SIG-M5 (cell line): ENCODE data around the gene TMEM147.

Experiments used
- DNase-seq: peaks from one replicate; lab custom pipeline; 2025; lab: John Stamatoyannopoulos, UW

The TMEM147 gene

DNA sequence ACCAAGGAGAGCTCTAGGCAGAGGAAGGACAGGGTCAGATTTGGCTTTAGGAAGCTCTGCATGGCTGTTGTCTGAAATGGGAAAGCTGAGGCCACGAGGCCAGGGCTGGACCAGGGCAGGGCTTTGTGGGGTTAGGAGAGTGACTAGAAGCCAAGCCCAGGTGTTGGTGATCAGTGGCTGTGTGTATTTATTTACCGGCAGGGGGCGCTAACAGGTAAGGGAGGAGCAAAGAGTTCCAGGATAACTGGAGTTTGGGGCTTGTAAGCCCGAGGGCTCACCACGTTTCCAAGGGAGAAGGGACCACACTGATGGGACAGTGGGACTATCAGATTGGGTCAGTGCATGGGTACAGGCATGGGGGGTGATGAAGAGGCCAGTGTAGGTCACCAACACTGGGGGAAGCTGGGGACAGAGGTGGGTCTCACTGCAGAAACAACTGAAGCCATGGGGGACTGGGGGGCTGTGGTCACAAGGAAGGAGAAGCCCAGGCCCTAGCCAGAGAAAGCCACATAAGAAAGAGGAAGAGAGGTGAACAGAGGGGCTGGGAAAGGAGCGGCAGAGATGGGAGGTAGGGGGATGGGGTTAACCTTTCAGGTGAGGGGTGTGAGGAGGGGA is 3.9 kb downstream of the TMEM147 start:
- DNase-seq = no peak

- no peak for DNase-seq
Measured at GRCh38 chr19:35549879-35550523, 4.6 kb downstream of the TMEM147 start.

DNA sequence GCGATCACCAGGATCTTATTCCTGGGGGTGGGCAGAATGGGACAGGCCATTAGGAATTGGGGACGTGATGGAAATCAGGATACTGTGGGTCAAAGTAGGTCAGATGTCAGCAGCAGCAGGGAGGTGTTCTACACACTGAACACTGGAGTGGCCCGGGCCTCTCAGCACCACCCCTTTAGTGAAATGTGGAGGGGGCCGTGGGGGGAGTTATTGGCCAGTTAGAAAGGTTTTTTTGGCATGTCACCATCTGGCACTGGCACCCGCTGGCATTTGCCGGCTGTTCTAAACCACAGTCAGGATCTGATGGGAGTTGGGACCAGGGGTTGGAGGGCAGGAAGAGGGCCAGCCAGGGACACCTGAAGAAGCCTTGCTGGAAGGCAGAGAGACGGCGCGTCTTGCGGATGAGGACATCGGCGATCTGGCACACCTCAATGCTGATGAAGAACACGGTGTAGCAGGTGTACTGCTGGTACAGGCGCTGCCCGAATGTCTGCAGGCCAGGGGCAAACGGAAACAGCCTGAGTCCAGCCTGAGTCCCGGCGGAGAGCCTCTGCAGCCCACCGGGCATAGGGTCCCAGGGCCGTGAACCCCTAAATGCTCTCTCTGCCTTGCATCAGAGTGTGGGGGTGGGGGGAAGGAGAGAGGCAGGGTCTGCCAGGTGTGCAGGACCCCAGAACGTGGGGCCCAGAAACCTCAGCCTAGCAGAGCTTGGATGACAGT is 5.8 kb downstream of the TMEM147 start:
- no peak for DNase-seq

DNA sequence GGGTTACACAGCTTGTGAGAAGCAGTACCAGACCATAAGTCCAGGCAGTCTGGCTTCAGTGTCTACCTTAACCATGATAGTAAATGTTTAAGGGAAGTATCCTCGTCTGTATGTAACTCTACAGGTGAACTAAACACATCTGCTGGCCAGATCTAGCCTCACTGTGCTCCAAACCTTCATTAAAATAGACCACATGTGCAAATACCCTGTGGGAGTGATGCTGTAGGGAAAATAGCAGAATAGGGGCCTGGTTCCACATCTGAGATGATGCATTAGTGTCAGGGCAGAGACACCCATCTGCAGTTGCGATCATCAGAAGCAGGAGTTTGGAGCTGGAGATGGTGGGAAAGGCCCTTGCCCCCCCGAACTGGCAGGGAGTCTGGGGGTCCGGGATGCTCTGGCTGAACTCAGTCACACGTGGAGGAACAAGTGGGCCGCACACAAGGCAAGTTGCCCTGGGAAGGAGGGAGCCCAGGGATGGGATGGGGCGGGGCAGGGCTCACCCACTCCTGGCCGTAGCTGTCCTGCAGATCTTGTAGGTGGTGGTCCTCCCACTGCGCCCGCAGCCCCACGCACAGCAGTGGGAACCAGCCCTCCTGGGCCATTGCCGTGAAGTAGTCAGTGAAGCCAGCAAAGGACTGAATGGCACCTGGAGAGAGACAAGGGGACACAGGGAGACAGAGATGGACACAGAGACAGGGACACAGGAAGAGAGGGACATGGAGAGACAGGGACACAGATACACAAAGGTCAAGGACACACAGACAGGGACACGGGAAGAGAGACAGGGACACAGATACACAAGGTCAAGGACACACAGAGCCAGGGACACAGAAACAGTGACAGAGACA is 7.3 kb downstream of the TMEM147 start:
- DNase-seq = no peak

- no peak for DNase-seq
Measured at GRCh38 chr19:35553385-35554000, 8.1 kb downstream of the TMEM147 start.

GRCh38 chr19:35554076-35554475 is 8.7 kb downstream of the TMEM147 start:
- DNase-seq = no peak

DNA sequence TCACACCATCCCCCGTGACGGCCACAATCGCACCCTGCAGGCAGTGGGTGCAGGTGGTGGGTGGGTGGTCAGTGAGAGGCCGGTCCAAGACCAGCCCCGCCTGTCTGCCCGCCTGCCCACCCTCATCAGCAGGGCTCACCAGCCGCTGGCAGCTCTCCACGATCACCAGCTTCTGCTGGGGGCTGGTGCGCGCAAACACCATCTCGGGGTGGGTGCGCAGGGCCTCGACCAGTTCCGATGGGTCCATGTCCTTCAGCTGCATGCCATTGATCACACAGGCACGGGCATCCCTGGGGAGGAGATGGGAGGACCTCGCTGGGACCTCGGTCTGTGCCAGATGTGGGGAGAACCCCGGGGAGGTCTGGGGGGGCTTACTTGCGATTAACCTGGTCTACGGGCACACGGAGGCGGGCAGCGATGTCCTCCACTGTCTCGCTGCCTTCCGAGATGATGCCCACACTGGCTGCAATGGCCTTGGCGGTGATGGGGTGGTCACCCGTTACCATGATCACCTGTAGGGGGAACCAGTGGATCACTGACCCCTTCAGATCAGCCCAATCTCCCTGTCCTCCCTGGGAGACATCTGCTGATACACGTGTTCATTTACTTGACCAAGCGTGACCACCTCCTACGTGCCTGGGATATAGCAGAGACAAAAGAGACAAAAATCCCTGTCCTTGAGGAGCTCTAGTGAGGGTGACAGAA is 10.0 kb downstream of the TMEM147 start:
- no peak for DNase-seq

GRCh38 chr19:35556025-35556590 is 10.7 kb downstream of the TMEM147 start:
- DNase-seq = no peak

DNA sequence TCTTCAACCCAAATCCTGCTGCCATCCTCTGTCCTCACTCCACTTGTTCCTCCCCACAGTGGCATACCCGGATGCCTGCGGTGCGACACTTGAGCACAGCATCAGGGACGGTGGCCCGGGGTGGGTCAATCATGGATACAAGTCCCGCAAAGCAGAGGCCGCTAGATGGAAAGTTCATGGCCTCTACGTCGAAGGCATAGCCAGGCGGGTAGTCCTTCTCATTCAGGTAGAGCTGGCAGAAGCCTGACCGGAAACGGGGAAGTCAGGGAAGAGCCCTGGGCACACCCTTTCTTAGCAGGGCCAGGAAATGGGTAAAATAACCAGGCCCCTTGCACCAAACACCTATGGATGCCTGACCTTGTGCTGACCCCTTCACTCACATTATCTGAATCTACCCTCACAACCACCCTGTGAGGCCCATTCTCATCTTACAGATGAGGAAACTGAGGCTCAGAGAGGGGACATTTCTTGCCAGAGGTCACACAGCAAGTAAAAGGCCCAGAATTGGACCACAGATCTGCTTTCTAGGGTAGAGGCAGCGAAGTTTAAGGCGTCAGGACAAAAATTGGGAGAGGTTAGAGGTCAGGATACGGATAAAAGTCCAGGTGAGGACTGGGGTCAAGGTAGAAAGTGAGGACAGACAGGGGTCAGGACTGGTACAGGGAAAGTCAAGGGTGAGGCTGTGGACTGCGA is 11.6 kb downstream of the TMEM147 start:
- DNase-seq = no peak

GRCh38 chr19:35557539-35558399 is 12.3 kb downstream of the TMEM147 start:
- no peak for DNase-seq

GRCh38 chr19:35558400-35559280 is 13.2 kb downstream of the TMEM147 start:
- no peak for DNase-seq

- no peak for DNase-seq
Measured at GRCh38 chr19:35559281-35559659, 13.8 kb downstream of the TMEM147 start.

GRCh38 chr19:35559781-35560180 is 14.4 kb downstream of the TMEM147 start:
- no peak for DNase-seq

DNA sequence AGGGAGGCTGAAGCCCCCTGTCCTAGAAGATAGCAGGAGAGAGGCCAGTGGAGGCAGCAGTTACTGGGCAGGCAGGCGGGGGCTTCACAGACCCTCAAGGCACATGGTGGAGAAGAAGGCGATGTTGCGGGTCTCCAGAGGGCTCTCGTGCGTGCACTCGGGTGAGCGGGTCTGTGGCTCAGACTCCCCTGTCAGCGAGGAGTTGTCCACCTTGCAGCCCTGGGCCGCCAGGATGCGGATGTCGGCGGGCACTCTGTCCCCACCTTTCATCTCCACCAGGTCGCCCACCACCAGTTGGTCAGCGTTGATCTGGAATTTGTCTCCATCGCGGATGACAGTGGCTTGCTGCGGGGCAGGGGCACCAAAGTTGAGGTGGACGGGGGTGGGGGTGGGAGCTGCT is 14.8 kb downstream of the TMEM147 start:
- DNase-seq = no peak

GRCh38 chr19:35560677-35561076 is 15.3 kb downstream of the TMEM147 start:
- DNase-seq = no peak

DNA sequence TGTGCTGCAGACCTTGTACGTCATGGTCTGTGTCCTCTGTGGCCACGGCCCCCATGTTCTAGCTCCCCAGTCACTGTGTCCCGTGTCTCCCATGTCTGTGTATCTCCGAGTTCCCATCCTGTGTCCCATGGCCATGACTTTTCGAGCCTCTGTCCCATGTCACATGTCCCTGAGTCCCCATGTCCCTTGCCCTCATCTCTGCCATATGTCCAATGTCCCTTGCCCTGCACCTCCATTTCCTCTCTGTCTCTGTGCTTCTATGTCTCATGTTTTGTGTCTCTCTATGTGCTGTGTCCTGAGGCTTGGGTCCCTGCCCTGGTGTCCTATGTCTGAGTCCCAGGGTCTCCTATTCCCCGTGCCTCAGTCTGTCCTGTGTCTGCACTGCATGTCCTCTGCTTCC is 16.0 kb downstream of the TMEM147 start:
- DNase-seq = no peak

- no peak for DNase-seq
Measured at GRCh38 chr19:35562336-35562735, 16.9 kb downstream of the TMEM147 start.

DNA sequence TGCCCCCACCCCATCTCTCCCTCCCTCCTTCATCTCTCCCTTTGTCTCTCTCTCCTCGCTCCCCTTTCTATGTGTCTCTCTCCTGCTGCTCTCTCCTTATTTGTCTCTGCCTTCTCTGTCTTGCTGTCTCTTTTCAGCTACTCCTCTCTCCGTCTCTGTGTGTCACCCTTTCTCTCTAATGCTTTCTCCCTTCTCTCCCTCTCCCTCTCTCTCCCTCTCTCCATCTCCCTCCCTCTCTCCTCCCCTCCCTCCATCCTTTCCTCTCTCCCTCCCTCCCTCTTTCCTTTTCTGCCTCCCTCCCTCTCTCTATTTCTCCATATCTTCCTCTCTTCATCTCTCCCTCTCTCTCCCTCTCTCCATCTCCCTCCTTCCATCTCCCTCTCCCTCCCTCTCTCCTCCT is 17.4 kb downstream of the TMEM147 start:
- no peak for DNase-seq
